ENCODE data around the gene ENAH. TPM values are rescaled to one million over a fixed set of nuclear protein-coding genes. Genes with fewer than 3 reads are reported as not detected.

The ENAH gene
- polyA plus RNA-seq, 1 donor (not counting 4 experiments of a cell fraction or from before 2014, with no cell fraction given) = 61.0 TPM

- TF ChIP-seq EZH2 (IDR thresholded peaks at IDR 0.05; ENCODE audit: low read length) (no peak), CTCF (optimal IDR thresholded peaks at IDR 0.05 in 1 of 3, IDR thresholded peaks at IDR 0.05 in 1 of 3, conservative IDR thresholded peaks at IDR 0.05 in 1 of 3; ENCODE audit: extremely low read depth in 1 of 3, insufficient read depth in 2 of 3, low read length in 3 of 3) (no peak)
- dilution Hi-C loops (cut with MboI; ENCODE audit: extremely low pct_ligation_motif_present, low sequenced_read_pairs) = no loop called here
- Histone ChIP-seq H2AFZ (ENCODE audit: control insufficient read depth, low read length) (no peak overlapping the region), H3K9ac (ENCODE audit: control insufficient read depth, extremely low read depth, insufficient read depth, low read length) (no peak overlapping the region), H3K9me1 (ENCODE audit: control insufficient read depth, extremely low read depth, insufficient read depth, low read length) (no peaks in the 10 kb centered on the region), H4K20me1 (ENCODE audit: control insufficient read depth, extremely low read depth, insufficient read depth, low read length) (no peaks in the 10 kb centered on the region), H3K27ac (ENCODE audit: control insufficient read depth, insufficient read depth, low read length) (no peak overlapping the region), H3K9me3 (ENCODE audit: control insufficient read depth, low read depth, low read length) (no peaks in the 10 kb centered on the region), H3K4me3 (ENCODE audit: control insufficient read depth in 2 of 3, extremely low read depth in 1 of 3, insufficient read depth in 2 of 3, low read depth in 1 of 3, low read length in 3 of 3) (no peak overlapping the region), H3K36me3 (ENCODE audit: control insufficient read depth in 2 of 2, extremely low read depth in 1 of 2, insufficient read depth in 2 of 2, low read length in 2 of 2) (no peaks in the 10 kb centered on the region), H3K79me2 (ENCODE audit: control insufficient read depth, insufficient read depth, low read length) (no peaks in the 10 kb centered on the region), H3K27me3 (ENCODE audit: control insufficient read depth, extremely low read depth, insufficient read depth, low read length) (no peaks in the 10 kb centered on the region), H3K4me2 (ENCODE audit: control insufficient read depth, extremely low read depth, insufficient read depth, low read depth, low read length) (no peak overlapping the region), H3K4me1 (ENCODE audit: control insufficient read depth, extremely low read depth, insufficient read depth, low read length) (peaks cover 4% of the 10 kb centered on the region)
- FAIRE-seq (no peak), DNase-seq (ENCODE audit: low read depth, low spot score) (no peak)
Observed at GRCh38 chr1:225482421-225482950, 170.4 kb downstream of the ENAH start.

- H3K27ac ChIP-seq (ENCODE audit: control insufficient read depth, insufficient read depth, low read length) = no peak overlapping the region
- H3K4me1 ChIP-seq (ENCODE audit: control insufficient read depth, extremely low read depth, insufficient read depth, low read length) = peaks cover 4% of the 10 kb centered on the region
- H3K4me2 ChIP-seq (ENCODE audit: control insufficient read depth, extremely low read depth, insufficient read depth, low read depth, low read length) = no peak overlapping the region
- FAIRE-seq (no peak), DNase-seq (ENCODE audit: low read depth, low spot score) (no peak)
- H3K79me2 ChIP-seq (ENCODE audit: control insufficient read depth, insufficient read depth, low read length) = no peaks in the 10 kb centered on the region
- TF ChIP-seq CTCF (optimal IDR thresholded peaks at IDR 0.05 in 1 of 3, IDR thresholded peaks at IDR 0.05 in 1 of 3, conservative IDR thresholded peaks at IDR 0.05 in 1 of 3; ENCODE audit: extremely low read depth in 1 of 3, insufficient read depth in 2 of 3, low read length in 3 of 3) (no peak), EZH2 (IDR thresholded peaks at IDR 0.05; ENCODE audit: low read length) (no peak)
- no peaks in the 10 kb centered on the region for H3K9me3 ChIP-seq (ENCODE audit: control insufficient read depth, low read depth, low read length)
- no peaks in the 10 kb centered on the region for H3K27me3 ChIP-seq (ENCODE audit: control insufficient read depth, extremely low read depth, insufficient read depth, low read length)
- no peak overlapping the region for H3K4me3 ChIP-seq (ENCODE audit: control insufficient read depth in 2 of 3, extremely low read depth in 1 of 3, insufficient read depth in 2 of 3, low read depth in 1 of 3, low read length in 3 of 3)
- dilution Hi-C loops (cut with MboI; ENCODE audit: extremely low pct_ligation_motif_present, low sequenced_read_pairs) = no loop called here
- no peaks in the 10 kb centered on the region for H3K9me1 ChIP-seq (ENCODE audit: control insufficient read depth, extremely low read depth, insufficient read depth, low read length)
- no peak overlapping the region for H2AFZ ChIP-seq (ENCODE audit: control insufficient read depth, low read length)
- H3K36me3 ChIP-seq (ENCODE audit: control insufficient read depth in 2 of 2, extremely low read depth in 1 of 2, insufficient read depth in 2 of 2, low read length in 2 of 2) = no peaks in the 10 kb centered on the region
- no peaks in the 10 kb centered on the region for H4K20me1 ChIP-seq (ENCODE audit: control insufficient read depth, extremely low read depth, insufficient read depth, low read length)
- no peak overlapping the region for H3K9ac ChIP-seq (ENCODE audit: control insufficient read depth, extremely low read depth, insufficient read depth, low read length)
Observed at GRCh38 chr1:225481738-225482137, 171.2 kb downstream of the ENAH start.
